Measurements from ENCODE around the gene TMEM179. TPM values are rescaled to one million over a fixed set of nuclear protein-coding genes. Genes with fewer than 3 reads are reported as not detected.
"Not testable (repeated sequence)": the region's sequence is repeated elsewhere in the genome, so short reads cannot be mapped to it uniquely, and the experiment has no call there.

TMEM179 gene
- total RNA-seq: under 1 TPM in 1 of 2 donors, not detected in 1; 0.26 TPM

- no peak for ATAC-seq (replicated peaks)
- Mint-ChIP-seq H3K9me3 (no peaks in the 10 kb centered on the region), H3K4me1 (no peaks in the 10 kb centered on the region), H3K27me3 (peaks cover 47% of the 10 kb centered on the region), H3K36me3 (ENCODE audit: low read depth) (no peaks in the 10 kb centered on the region), H3K27ac (no peak within 1 kb of the TSS), H3K4me3 (no peak within 1 kb of the TSS)
Observed at GRCh38 chr14:104604458-104605449, at the start of gene TMEM179. Gene TMEM179, minus strand, starts transcription at chr14:104604772. Its CDS starts 31 bp downstream, at chr14:104604741.

DNA sequence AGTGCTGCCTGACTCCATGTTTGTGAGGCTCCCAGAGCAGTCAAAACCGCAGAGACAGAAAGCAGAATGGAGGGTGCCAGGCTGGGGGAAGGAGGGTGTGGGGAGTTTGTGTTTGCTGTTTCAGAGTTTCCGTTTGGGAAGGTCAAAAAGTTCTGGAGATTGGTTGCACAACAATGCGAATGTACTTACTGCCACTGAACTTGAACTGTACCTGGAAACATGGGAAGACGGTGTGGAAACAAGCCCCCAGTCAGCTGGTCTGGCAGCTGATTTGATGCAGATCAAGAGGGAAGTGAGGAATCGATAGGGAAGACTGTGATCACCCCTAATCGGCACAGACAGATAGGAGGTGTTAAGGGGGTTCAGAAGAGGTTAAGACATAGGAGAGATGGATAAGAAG is 49.5 kb upstream of the TMEM179 start:
- ATAC-seq (replicated peaks): no peak
- H3K27me3 Mint-ChIP-seq: peaks cover 3% of the 10 kb centered on the region
- H3K9me3 Mint-ChIP-seq: no peaks in the 10 kb centered on the region
- no peak overlapping the region for H3K27ac Mint-ChIP-seq
- no peaks in the 10 kb centered on the region for H3K4me1 Mint-ChIP-seq
- H3K4me3 Mint-ChIP-seq: no peak overlapping the region
- H3K36me3 Mint-ChIP-seq (ENCODE audit: low read depth): no peaks in the 10 kb centered on the region

DNA sequence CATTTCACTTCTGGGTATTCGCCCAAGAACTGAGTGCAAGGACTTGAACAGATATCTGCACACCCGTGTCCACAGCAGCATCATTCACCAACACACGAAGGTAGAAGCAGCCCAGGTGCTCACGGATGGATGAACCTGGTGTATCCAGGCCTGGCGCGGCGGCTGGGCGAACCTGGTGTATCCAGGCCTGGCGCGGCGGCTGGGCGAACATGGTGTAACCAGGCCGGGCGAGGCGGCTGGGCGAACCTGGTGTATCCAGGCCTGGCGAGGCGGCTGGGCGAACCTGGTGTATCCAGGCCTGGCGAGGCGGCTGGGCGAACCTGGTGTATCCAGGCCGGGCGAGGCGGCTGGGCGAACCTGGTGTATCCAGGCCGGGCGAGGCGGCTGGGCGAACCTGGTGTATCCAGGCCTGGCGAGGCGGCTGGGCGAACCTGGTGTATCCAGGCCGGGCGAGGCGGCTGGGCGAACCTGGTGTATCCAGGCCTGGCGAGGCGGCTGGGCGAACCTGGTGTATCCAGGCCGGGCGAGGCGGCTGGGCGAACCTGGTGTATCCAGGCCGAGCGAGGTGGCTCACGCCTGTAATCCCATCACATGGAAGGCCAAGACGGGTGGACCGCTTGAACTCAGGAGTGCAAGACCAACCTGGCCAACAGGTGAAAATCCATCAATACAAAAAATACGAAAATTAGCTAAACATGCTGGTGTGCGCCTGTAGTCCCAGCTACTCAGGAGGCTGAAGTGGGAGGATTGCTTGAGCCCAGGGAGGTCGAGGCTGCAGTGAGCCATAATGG is 48.8 kb upstream of the TMEM179 start:
- H3K36me3 Mint-ChIP-seq (ENCODE audit: low read depth); H3K4me3 Mint-ChIP-seq; ATAC-seq (replicated peaks); H3K27ac Mint-ChIP-seq; H3K9me3 Mint-ChIP-seq; H3K4me1 Mint-ChIP-seq; H3K27me3 Mint-ChIP-seq: not testable (repeated sequence)

DNA sequence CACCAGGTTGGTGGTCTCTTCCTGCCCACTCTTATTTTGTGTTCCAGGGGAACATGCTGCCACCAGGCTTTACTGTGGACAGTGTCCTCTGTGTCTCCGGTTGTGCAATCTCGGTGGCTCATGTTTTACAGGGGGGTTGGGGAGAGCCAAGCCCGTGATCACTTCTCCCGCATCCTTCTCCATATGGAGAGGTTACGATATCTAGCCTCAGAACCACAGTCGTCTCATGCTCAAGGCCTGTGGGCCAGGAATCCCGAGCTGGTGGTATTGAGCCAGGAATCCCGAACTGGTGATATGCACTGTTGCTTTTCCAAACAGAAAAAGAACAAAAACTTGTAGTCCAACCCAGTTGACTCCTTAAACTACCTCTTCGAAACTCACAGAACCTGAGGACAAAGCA is 47.8 kb upstream of the TMEM179 start:
- H3K36me3 Mint-ChIP-seq (ENCODE audit: low read depth): no peaks in the 10 kb centered on the region
- no peak overlapping the region for H3K27ac Mint-ChIP-seq
- no peak overlapping the region for H3K4me3 Mint-ChIP-seq
- no peak for ATAC-seq (replicated peaks)
- no peaks in the 10 kb centered on the region for H3K9me3 Mint-ChIP-seq
- peaks cover 6% of the 10 kb centered on the region for H3K27me3 Mint-ChIP-seq
- H3K4me1 Mint-ChIP-seq: no peaks in the 10 kb centered on the region

DNA sequence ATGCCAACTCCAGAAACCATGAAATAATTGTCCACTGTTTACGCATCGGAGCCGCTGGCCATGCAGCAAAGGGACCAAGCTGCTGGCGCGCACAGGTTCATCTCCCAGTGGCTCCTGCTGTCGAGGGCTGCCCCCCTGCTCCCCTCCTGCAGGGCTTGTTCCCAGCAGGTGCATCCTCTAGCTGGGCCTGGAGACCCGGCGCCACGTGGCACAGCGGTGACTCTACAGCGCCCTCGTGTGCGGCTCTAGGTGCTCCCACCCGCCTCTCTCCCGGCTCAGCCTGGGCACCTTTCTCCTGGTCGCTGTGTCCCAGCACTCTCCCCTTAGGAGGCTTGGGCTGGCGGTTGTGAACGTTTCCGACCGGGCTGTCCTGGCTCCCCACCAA is 47.3 kb upstream of the TMEM179 start:
- H3K4me3 Mint-ChIP-seq: no peak overlapping the region
- H3K27ac Mint-ChIP-seq: no peak overlapping the region
- no peaks in the 10 kb centered on the region for H3K9me3 Mint-ChIP-seq
- no peak for ATAC-seq (replicated peaks)
- H3K36me3 Mint-ChIP-seq (ENCODE audit: low read depth): no peaks in the 10 kb centered on the region
- peaks cover 6% of the 10 kb centered on the region for H3K27me3 Mint-ChIP-seq
- no peaks in the 10 kb centered on the region for H3K4me1 Mint-ChIP-seq

GRCh38 chr14:104650981-104651875 is 46.7 kb upstream of the TMEM179 start:
- Mint-ChIP-seq H3K36me3 (ENCODE audit: low read depth) (no peaks in the 10 kb centered on the region), H3K27me3 (peaks cover 6% of the 10 kb centered on the region), H3K4me3 (no peak overlapping the region), H3K4me1 (no peaks in the 10 kb centered on the region), H3K27ac (no peak overlapping the region), H3K9me3 (no peaks in the 10 kb centered on the region)
- ATAC-seq (replicated peaks): no peak

DNA sequence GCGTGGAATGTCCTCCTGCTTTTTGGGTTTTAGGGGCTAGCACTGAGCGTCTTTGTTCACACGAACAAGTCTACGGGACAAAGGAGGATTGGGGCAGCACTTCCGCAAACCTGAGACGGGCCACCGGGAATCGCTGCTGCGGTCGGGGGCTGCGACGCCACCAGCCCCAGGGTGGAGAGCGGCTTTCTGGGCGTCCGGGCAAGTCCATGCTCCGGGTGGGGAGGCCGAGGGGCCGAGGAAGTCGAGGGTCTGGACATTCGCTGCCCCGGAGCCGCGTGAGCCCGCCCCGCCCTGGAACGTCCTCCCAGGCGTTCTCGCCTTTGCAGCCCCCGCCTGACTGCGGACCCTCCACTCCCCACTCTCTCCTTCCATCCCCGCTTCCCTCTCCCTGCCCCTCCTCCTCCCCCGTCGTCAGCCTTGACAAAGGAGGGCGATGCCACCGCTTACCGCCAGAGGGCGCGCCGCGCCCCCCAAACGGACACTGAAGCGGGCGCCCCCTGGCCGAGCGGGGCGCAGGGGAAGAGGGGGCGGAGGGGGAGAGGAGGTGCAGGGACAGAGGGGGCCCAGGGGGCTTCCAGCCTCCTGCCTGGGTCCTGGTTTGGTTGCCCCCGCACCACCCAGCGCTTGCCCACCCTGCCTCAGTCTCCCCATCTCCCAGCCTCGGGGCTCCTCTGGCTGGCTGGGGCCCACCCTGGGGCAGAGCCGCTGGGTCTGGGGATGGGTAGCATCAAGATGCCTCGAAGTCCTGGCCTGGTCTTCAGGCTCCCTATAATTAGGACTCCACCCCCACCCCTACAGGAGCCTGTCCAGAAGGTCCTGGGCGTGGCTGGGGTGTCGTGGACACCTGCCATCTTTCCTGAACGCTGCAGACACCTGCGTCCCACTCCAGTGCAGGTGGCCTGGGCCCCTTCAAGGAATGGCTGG is 45.7 kb upstream of the TMEM179 start:
- H3K36me3 Mint-ChIP-seq (ENCODE audit: low read depth): no peaks in the 10 kb centered on the region
- peak overlapping the region; percentile 11 for H3K4me3 Mint-ChIP-seq
- peaks cover 6% of the 10 kb centered on the region for H3K27me3 Mint-ChIP-seq

GRCh38 chr14:104647467-104648043 is 43.0 kb upstream of the TMEM179 start:
- H3K27ac Mint-ChIP-seq: no peak overlapping the region
- H3K27me3 Mint-ChIP-seq: peaks cover 6% of the 10 kb centered on the region
- no peak for ATAC-seq (replicated peaks)
- no peaks in the 10 kb centered on the region for H3K9me3 Mint-ChIP-seq
- H3K4me3 Mint-ChIP-seq: no peak overlapping the region
- H3K36me3 Mint-ChIP-seq (ENCODE audit: low read depth): no peaks in the 10 kb centered on the region
- no peaks in the 10 kb centered on the region for H3K4me1 Mint-ChIP-seq

More for the DNA sequence above, 45.7 kb upstream of the TMEM179 start:
- H3K27ac Mint-ChIP-seq: no peak overlapping the region
- ATAC-seq (replicated peaks): peak; percentile 78
- no peaks in the 10 kb centered on the region for H3K4me1 Mint-ChIP-seq
- H3K9me3 Mint-ChIP-seq: no peaks in the 10 kb centered on the region

GRCh38 chr14:104644656-104645378 is 40.2 kb upstream of the TMEM179 start:
- Mint-ChIP-seq H3K27me3 (peaks cover 6% of the 10 kb centered on the region), H3K36me3 (ENCODE audit: low read depth) (no peaks in the 10 kb centered on the region), H3K4me3 (no peak overlapping the region), H3K27ac (no peak overlapping the region), H3K9me3 (no peaks in the 10 kb centered on the region), H3K4me1 (no peaks in the 10 kb centered on the region)
- ATAC-seq (replicated peaks): no peak

GRCh38 chr14:104644091-104644635 is 39.6 kb upstream of the TMEM179 start:
- Mint-ChIP-seq H3K36me3 (ENCODE audit: low read depth) (no peaks in the 10 kb centered on the region), H3K4me1 (no peaks in the 10 kb centered on the region), H3K27me3 (peaks cover 3% of the 10 kb centered on the region), H3K27ac (no peak overlapping the region), H3K4me3 (no peak overlapping the region), H3K9me3 (no peaks in the 10 kb centered on the region)
- no peak for ATAC-seq (replicated peaks)

DNA sequence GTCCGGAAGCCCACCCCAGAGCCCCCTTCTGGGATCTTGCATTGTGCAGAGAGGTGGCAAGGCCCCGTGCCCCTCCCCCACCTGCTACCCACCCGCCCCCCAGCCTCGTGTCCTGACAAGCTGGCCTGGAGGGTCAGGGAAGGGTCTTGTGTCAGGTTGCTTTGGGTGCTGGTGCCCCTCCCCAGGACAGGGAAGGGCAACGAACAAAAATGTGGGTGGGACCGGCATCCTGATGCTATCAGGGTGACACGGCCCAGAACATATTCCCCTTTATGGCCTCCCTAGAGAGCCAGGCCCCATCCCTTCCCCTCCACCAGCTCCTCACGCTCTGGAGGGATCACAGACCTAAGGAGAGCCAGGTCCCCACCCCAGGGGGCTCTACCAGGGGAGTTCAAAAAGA is 38.7 kb upstream of the TMEM179 start:
- H3K4me3 Mint-ChIP-seq: no peak overlapping the region
- ATAC-seq (replicated peaks): no peak
- no peaks in the 10 kb centered on the region for H3K9me3 Mint-ChIP-seq
- no peak overlapping the region for H3K27ac Mint-ChIP-seq
- H3K36me3 Mint-ChIP-seq (ENCODE audit: low read depth): no peaks in the 10 kb centered on the region
- peaks cover 3% of the 10 kb centered on the region for H3K27me3 Mint-ChIP-seq
- H3K4me1 Mint-ChIP-seq: no peaks in the 10 kb centered on the region

- ATAC-seq (replicated peaks): no peak
- no peaks in the 10 kb centered on the region for H3K9me3 Mint-ChIP-seq
- peaks cover 6% of the 10 kb centered on the region for H3K27me3 Mint-ChIP-seq
- H3K4me3 Mint-ChIP-seq: no peak overlapping the region
- H3K36me3 Mint-ChIP-seq (ENCODE audit: low read depth): no peaks in the 10 kb centered on the region
- H3K4me1 Mint-ChIP-seq: no peaks in the 10 kb centered on the region
- H3K27ac Mint-ChIP-seq: no peak overlapping the region
Observed at GRCh38 chr14:104642540-104642868, 37.9 kb upstream of the TMEM179 start.
